GM18909 (cell line): ENCODE data around the gene HAVCR2.
A peak's percentile ranks its signal among the peaks of the same experiment; 100 is the strongest.

Source experiments
- ATAC-seq: cut with Tn5 transposase; IDR thresholded peaks from one replicate; pipeline ENCODE4 v1.9.1; 2021; ENCODE audit warnings: mild to moderate bottlenecking; ENCODE audit not compliant: unreplicated experiment, poor library complexity

Gene HAVCR2

GRCh38 chr5:157108976-157109375 lies at the start of gene HAVCR2:
HAVCR2 (minus strand) TSS chr5:157109044; CDS start chr5:157108983, 61 bp downstream.
- ATAC-seq = peak; percentile 88

GRCh38 chr5:157157293-157157891 lies 48.5 kb upstream of the HAVCR2 start:
- no peak for ATAC-seq

- no peak for ATAC-seq
Measured at GRCh38 chr5:157155297-157155696, 46.5 kb upstream of the HAVCR2 start.

GRCh38 chr5:157150995-157151394 lies 42.2 kb upstream of the HAVCR2 start:
- ATAC-seq = no peak

- peak; percentile 69 for ATAC-seq
Measured at GRCh38 chr5:157148734-157149615, 40.1 kb upstream of the HAVCR2 start.

- peak; percentile 44 for ATAC-seq
Measured at GRCh38 chr5:157143127-157143971, 34.5 kb upstream of the HAVCR2 start.

- ATAC-seq = peak; percentile 100
Measured at GRCh38 chr5:157142317-157143126, 33.7 kb upstream of the HAVCR2 start, which contains the start of gene MED7. MED7 (minus strand) TSS chr5:157142865; CDS start chr5:157139431, 3,434 bp downstream.

GRCh38 chr5:157137691-157138090 lies 28.8 kb upstream of the HAVCR2 start:
- no peak for ATAC-seq

- ATAC-seq = no peak
Measured at GRCh38 chr5:157132281-157132612, 23.4 kb upstream of the HAVCR2 start.

GRCh38 chr5:157130925-157131324 lies 22.1 kb upstream of the HAVCR2 start:
- no peak for ATAC-seq

GRCh38 chr5:157121709-157122108 lies 12.9 kb upstream of the HAVCR2 start:
- ATAC-seq = no peak

- ATAC-seq = no peak
Measured at GRCh38 chr5:157120102-157120501, 11.3 kb upstream of the HAVCR2 start.

- peak; percentile 72 for ATAC-seq
Measured at GRCh38 chr5:157116483-157116954, 7.7 kb upstream of the HAVCR2 start.

- no peak for ATAC-seq
Measured at GRCh38 chr5:157115502-157115901, 6.7 kb upstream of the HAVCR2 start.

- no peak for ATAC-seq
Measured at GRCh38 chr5:157115012-157115411, 6.2 kb upstream of the HAVCR2 start.

GRCh38 chr5:157113002-157113401 lies 4.2 kb upstream of the HAVCR2 start:
- no peak for ATAC-seq

GRCh38 chr5:157109744-157110143 lies 900 bp upstream of the HAVCR2 start:
- peak; percentile 60 for ATAC-seq

GRCh38 chr5:157107508-157107907 lies 1.3 kb downstream of the HAVCR2 start:
- no peak for ATAC-seq

- peak; percentile 34 for ATAC-seq
Measured at GRCh38 chr5:157106630-157107461, 2.0 kb downstream of the HAVCR2 start.
